Bronchial smooth muscle cell (primary cell): Measurements from ENCODE around the gene TM9SF4. TPM values are rescaled to one million over a fixed set of nuclear protein-coding genes. Genes with fewer than 3 reads are reported as not detected.

Experiments
- total RNA-seq: library from RNA; depleted of rRNA; stranded (reverse); fragments of >200 nt; gene quantifications from 2 replicates; pipeline ENCODE4 v1.2.1, GENCODE V29; 2014

The TM9SF4 gene
- 22.4 and 27.2 TPM in 2 replicates for total RNA-seq

DNA sequence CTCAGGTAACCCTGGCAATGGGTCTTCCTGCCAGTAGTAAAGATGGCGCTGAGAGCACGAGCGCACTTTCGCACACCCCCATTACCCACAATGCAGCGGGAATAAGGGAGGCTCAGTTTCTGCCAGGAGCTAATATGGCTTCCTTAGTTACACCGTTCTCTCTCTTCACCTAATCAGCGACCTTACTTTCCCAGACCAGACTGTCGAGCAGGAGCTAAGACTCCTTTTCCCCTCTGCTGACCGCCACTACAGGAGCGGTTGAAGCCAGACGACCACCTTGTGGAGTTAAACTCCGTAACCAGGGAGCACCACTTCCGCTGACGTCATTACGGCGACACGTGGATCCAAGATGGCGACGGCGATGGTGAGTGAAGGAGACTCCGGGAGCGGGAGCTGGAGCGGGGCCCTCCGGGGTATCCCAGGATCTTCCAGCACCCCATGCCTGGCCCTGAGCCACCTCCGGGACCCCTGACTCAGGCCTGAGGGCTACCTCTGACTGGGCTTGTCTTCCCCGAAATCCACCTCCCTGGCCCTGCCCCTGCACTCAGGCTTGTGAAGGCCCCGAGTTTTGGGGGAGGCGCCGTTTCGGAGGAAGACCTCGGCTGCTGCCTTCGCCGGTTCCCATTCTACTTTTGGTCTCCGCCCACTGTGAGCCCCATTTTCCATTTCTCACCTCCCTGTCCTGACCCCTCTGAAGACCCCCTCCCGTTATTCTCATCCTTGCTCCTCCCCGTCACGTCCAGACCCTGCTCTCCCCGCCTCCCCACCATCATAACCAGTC is at the start of gene TM9SF4:
Gene TM9SF4 (plus strand): TSS at position 323 of the 781 bp plus-strand sequence. CDS start 27 bp downstream, at position 350.

GRCh38 chr20:32207626-32208498 is 98.3 kb downstream of the TM9SF4 start, which contains the start of the genes PLAGL2 and POFUT1:
Gene PLAGL2 (minus strand): TSS chr20:32207743. CDS start chr20:32202178, 5,565 bp downstream.
Gene POFUT1 (plus strand): TSS chr20:32207880. CDS start chr20:32207942, 62 bp downstream.

Other genes starting within 250 kb of the TM9SF4 start
- gene DUSP15, start 239.2 kb upstream of the TM9SF4 start, total RNA-seq = 0.26 TPM in 1 of 2 replicates, not detected in the other
- 0.16 TPM in 1 of 2 replicates, not detected in the other for gene TTLL9, start 239.1 kb upstream of the TM9SF4 start, total RNA-seq
- gene PDRG1, start 157.7 kb upstream of the TM9SF4 start, total RNA-seq = 3.9 TPM in 2 replicates
- not detected in 2 replicates for gene XKR7, start 141.6 kb upstream of the TM9SF4 start, total RNA-seq
- not detected in 2 replicates for gene CCM2L, start 99.3 kb upstream of the TM9SF4 start, total RNA-seq
- not detected in 2 replicates for gene HCK, start 57.5 kb upstream of the TM9SF4 start, total RNA-seq
- 1.1 TPM in 2 replicates for gene PLAGL2, start 98.0 kb downstream of the TM9SF4 start, total RNA-seq
- 23.4 and 23.6 TPM in 2 replicates for gene POFUT1, start 98.2 kb downstream of the TM9SF4 start, total RNA-seq
- 28.2 and 39.2 TPM in 2 replicates for gene KIF3B, start 167.9 kb downstream of the TM9SF4 start, total RNA-seq
- 26.5 and 29.3 TPM in 2 replicates for gene ASXL1, start 248.6 kb downstream of the TM9SF4 start, total RNA-seq